Gastroesophageal sphincter (tissue), 4 donors: ENCODE results near the gene PLCB4. TPM values are rescaled to one million over a fixed set of nuclear protein-coding genes. Genes with fewer than 3 reads are reported as not detected.

ENCODE experiments used
- ATAC-seq: fragments of 150-250 bp; one replicate; pipeline ENCODE4 v1.9.1; 2016; ENCODE audit warnings: mild to moderate bottlenecking, moderate library complexity
- H3K27ac ChIP-seq, 4 donors: fragments of 200-600 bp; sonication (generic) in 3 of 4; 1 replicate in 3 of 4; 2 replicates in 1 of 4; pipeline ENCODE4 v1.5.1; 2016 to 2019
- H3K27me3 ChIP-seq: fragments of 200-600 bp; sonication (generic); one replicate; pipeline ENCODE4 v1.5.1; 2019
- H3K36me3 ChIP-seq, 2 donors: fragments of 200-600 bp; sonication (generic); one replicate each; pipeline ENCODE4 v1.5.1; 2019; ENCODE audit warnings: control low read depth in 1 of 2
- H3K4me1 ChIP-seq, 3 donors: fragments of 200-600 bp; sonication (generic); 1 replicate in 2 of 3; 2 replicates in 1 of 3; pipeline ENCODE4 v1.5.1; 2016 to 2019; ENCODE audit warnings: control low read depth in 2 of 3
- H3K4me3 ChIP-seq, 2 donors: fragments of 200-600 bp; sonication (generic); one replicate each; pipeline ENCODE4 v1.5.1; 2019; ENCODE audit warnings: mild to moderate bottlenecking in 1 of 2, moderate library complexity in 1 of 2
- H3K9me3 ChIP-seq, 3 donors: fragments of 200-600 bp; sonication (generic); one replicate each; pipeline ENCODE4 v1.5.1; 2017 to 2019; ENCODE audit warnings: control low read depth in 2 of 3
- CTCF ChIP-seq, 4 experiments: fragments of 200-600 bp in 2 of 4; fragments of 450-650 bp in 2 of 4; sonication (generic) in 1 of 4; IDR thresholded peaks; one replicate each; pipeline ENCODE4 v1.5.1; 2017 to 2019; ENCODE audit warnings: antibody characterized with exemption in 4 of 4, mild to moderate bottlenecking in 2 of 4, moderate library complexity in 2 of 4
- EP300 ChIP-seq: sonication (generic); formaldehyde crosslinking; IDR thresholded peaks from one replicate; pipeline ENCODE4 v1.6.1; 2017; ENCODE audit warnings: antibody characterized with exemption, mild to moderate bottlenecking
- POLR2A ChIP-seq, 2 donors: fragments of 450-650 bp; IDR thresholded peaks; one replicate each; pipeline ENCODE4 v1.6.1; 2017; ENCODE audit warnings: antibody characterized with exemption in 2 of 2, mild to moderate bottlenecking in 2 of 2, moderate library complexity in 1 of 2
- POLR2AphosphoS5 ChIP-seq: sonication (generic); formaldehyde crosslinking; IDR thresholded peaks from one replicate; pipeline ENCODE4 v1.6.1; 2017; ENCODE audit warnings: antibody characterized with exemption
- WGBS, 2 donors: methylation state at CpG; one replicate each; pipeline ENCODE4 v1.1.5; 2018; ENCODE audit warnings: low coverage in 1 of 2; 5-methylcytosine and 5-hydroxymethylcytosine counted together
- total RNA-seq, 4 donors: library from RNA; depleted of rRNA; stranded (reverse); fragments of >200 nt; gene quantifications; one replicate each; pipeline ENCODE4 v1.1.0, GENCODE V29; 2016

Gene PLCB4
- total RNA-seq, 4 donors from 2014 or later = 21.9 to 109 (median 59.1) TPM

GRCh38 chr20:9136114-9136513 lies 67.2 kb downstream of the PLCB4 start:
- Histone ChIP-seq H3K27me3 (no peaks in the 10 kb centered on the region), H3K4me1 (no peaks in the 10 kb centered on the region), H3K36me3 (no peaks in the 10 kb centered on the region), H3K9me3 (peaks cover 0 to 24% (median 0%) of the 10 kb centered on the region in 3 donors), H3K4me3 (no peak overlapping the region), H3K27ac (no peak overlapping the region)
- WGBS, 2 donors = 59 to 71% methylated on average over 2 to 3 of the region's 3 CpGs
- TF ChIP-seq EP300 = no peak
- no peak for TF ChIP-seq POLR2AphosphoS5
- no peak for TF ChIP-seq POLR2A (IDR thresholded peaks at IDR 0.05)
- TF ChIP-seq CTCF (IDR thresholded peaks at IDR 0.05) = no peak
- no peak for ATAC-seq

GRCh38 chr20:9137001-9137400 lies 68.1 kb downstream of the PLCB4 start:
- H3K36me3 ChIP-seq = no peaks in the 10 kb centered on the region
- no peak overlapping the region for H3K27ac ChIP-seq
- 74 to 81% methylated on average over 4 to 7 of the region's 7 CpGs for WGBS, 2 donors
- TF ChIP-seq CTCF (IDR thresholded peaks at IDR 0.05) (no peak), POLR2AphosphoS5 (no peak), POLR2A (IDR thresholded peaks at IDR 0.05) (no peak), EP300 (no peak)
- H3K27me3 ChIP-seq = no peaks in the 10 kb centered on the region
- H3K9me3 ChIP-seq = peaks cover 0 to 15% (median 0%) of the 10 kb centered on the region in 3 donors
- no peaks in the 10 kb centered on the region for H3K4me1 ChIP-seq
- ATAC-seq = no peak
- no peak overlapping the region for H3K4me3 ChIP-seq

- H3K36me3 ChIP-seq = no peaks in the 10 kb centered on the region
- peaks cover 0 to 13% (median 3%) of the 10 kb centered on the region in 3 donors for H3K4me1 ChIP-seq
- 84 to 88% methylated on average over 3 of the region's 3 CpGs for WGBS, 2 donors
- no peak overlapping the region for H3K4me3 ChIP-seq
- ATAC-seq = peak; percentile 17
- no peak overlapping the region for H3K27ac ChIP-seq
- no peak for TF ChIP-seq EP300
- peaks cover 0 to 11% (median 0%) of the 10 kb centered on the region in 3 donors for H3K9me3 ChIP-seq
- no peaks in the 10 kb centered on the region for H3K27me3 ChIP-seq
These were observed 70.4 kb downstream of the PLCB4 start for GRCh38 chr20:9139106-9139833.

GRCh38 chr20:9140162-9140760 lies 71.4 kb downstream of the PLCB4 start:
- H3K27me3 ChIP-seq = no peaks in the 10 kb centered on the region
- H3K4me1 ChIP-seq = peaks cover 5 to 21% (median 7%) of the 10 kb centered on the region in 3 donors
- no peaks in the 10 kb centered on the region for H3K36me3 ChIP-seq
- TF ChIP-seq EP300 = no peak
- ATAC-seq = no peak
- 78 to 93% methylated on average over 3 to 8 of the region's 8 CpGs for WGBS, 2 donors
- H3K27ac ChIP-seq = no peak overlapping the region
- no peak overlapping the region for H3K4me3 ChIP-seq
- H3K9me3 ChIP-seq = peaks cover 0 to 11% (median 0%) of the 10 kb centered on the region in 3 donors

- H3K27me3 ChIP-seq = no peaks in the 10 kb centered on the region
- no peak for ATAC-seq
- H3K4me1 ChIP-seq = peaks cover 5 to 21% (median 7%) of the 10 kb centered on the region in 3 donors
- WGBS, 2 donors = 86% methylated on average over 1 of the region's 1 CpG; no CpG with 5 or more reads in 1 of the 2 donors
- TF ChIP-seq POLR2A (IDR thresholded peaks at IDR 0.05) = no peak
- TF ChIP-seq POLR2AphosphoS5 = no peak
- TF ChIP-seq CTCF (IDR thresholded peaks at IDR 0.05) = no peak
- no peak for TF ChIP-seq EP300
- no peak overlapping the region for H3K27ac ChIP-seq
- peaks cover 0 to 11% (median 0%) of the 10 kb centered on the region in 3 donors for H3K9me3 ChIP-seq
- H3K4me3 ChIP-seq = no peak overlapping the region
- H3K36me3 ChIP-seq = no peaks in the 10 kb centered on the region
These were observed 72.2 kb downstream of the PLCB4 start for GRCh38 chr20:9141070-9141469.

- no peak for ATAC-seq
- Histone ChIP-seq H3K27ac (no peak overlapping the region), H3K36me3 (no peaks in the 10 kb centered on the region), H3K4me3 (no peak overlapping the region), H3K9me3 (peaks cover 0 to 11% (median 0%) of the 10 kb centered on the region in 3 donors), H3K4me1 (peaks cover 5 to 21% (median 7%) of the 10 kb centered on the region in 3 donors), H3K27me3 (no peaks in the 10 kb centered on the region)
- no peak for TF ChIP-seq POLR2A (IDR thresholded peaks at IDR 0.05)
- no peak for TF ChIP-seq EP300
- no peak for TF ChIP-seq CTCF (IDR thresholded peaks at IDR 0.05)
- no peak for TF ChIP-seq POLR2AphosphoS5
These were observed 73.0 kb downstream of the PLCB4 start for GRCh38 chr20:9141921-9142320.
